HepG2 (cell line): ENCODE results near the gene SSBP1. TPM values are rescaled to one million over a fixed set of nuclear protein-coding genes. Genes with fewer than 3 reads are reported as not detected.

Source experiments
- AHR ChIP-seq: IDR thresholded peaks from 2 replicates; pipeline ENCODE4 v1.6.1; 2018; ENCODE audit warnings: missing genetic modification reagents, missing compliant biosample characterization
- ARNTL ChIP-seq: sonication (generic); formaldehyde crosslinking; IDR thresholded peaks from 2 replicates; pipeline ENCODE4 v1.4.0; 2020; ENCODE audit warnings: mild to moderate bottlenecking, missing genetic modification reagents
- CEBPG ChIP-seq: IDR thresholded peaks from 2 replicates; pipeline ENCODE4 v1.6.1; 2016
- ELF1 ChIP-seq: sonication (generic); formaldehyde crosslinking; IDR thresholded peaks from 2 replicates; pipeline ENCODE4 v1.4.0; 2020; ENCODE audit warnings: missing genetic modification reagents
- FOXK1 ChIP-seq: sonication (generic); formaldehyde crosslinking; IDR thresholded peaks from 2 replicates; pipeline ENCODE4 v1.4.0; 2020; ENCODE audit warnings: low read depth, missing genetic modification reagents, borderline replicate concordance
- FOXK2 ChIP-seq: fragments of 450-650 bp; IDR thresholded peaks from 2 replicates; pipeline ENCODE4 v1.6.1; 2016
- IKZF1 ChIP-seq: fragments of 450-650 bp; IDR thresholded peaks from 2 replicates; pipeline ENCODE4 v1.7.1; 2016
- ISL2 ChIP-seq: sonication (generic); formaldehyde crosslinking; IDR thresholded peaks from 2 replicates; pipeline ENCODE4 v1.5.0; 2020; ENCODE audit warnings: missing genetic modification reagents
- KAT7 ChIP-seq: IDR thresholded peaks from 2 replicates; pipeline ENCODE4 v1.6.1; 2018; ENCODE audit warnings: borderline replicate concordance, missing compliant biosample characterization
- KLF6 ChIP-seq: IDR thresholded peaks from 2 replicates; pipeline ENCODE4 v1.8.0; 2016; ENCODE audit warnings: missing biosample characterization, missing genetic modification reagents
- KLF9 ChIP-seq: IDR thresholded peaks from 2 replicates; pipeline ENCODE4 v1.6.1; 2016; ENCODE audit warnings: low read depth
- PLRG1 ChIP-seq: fragments of 450-650 bp; conservative IDR thresholded peaks from 2 replicates; pipeline ENCODE4 v1.6.1; 2016
- PTBP1 ChIP-seq: fragments of 200-400 bp; formaldehyde crosslinking; IDR thresholded peaks from 2 replicates; pipeline ENCODE4 v1.6.1; 2018; ENCODE audit warnings: low read length, low read depth; ENCODE audit not compliant: poor library complexity, severe bottlenecking
- RBM22 ChIP-seq: fragments of 200-400 bp; formaldehyde crosslinking; optimal IDR thresholded peaks from 2 replicates; pipeline ENCODE3; 2017; ENCODE audit warnings: mild to moderate bottlenecking, low read length, moderate library complexity
- RFXANK ChIP-seq: IDR thresholded peaks from 2 replicates; pipeline ENCODE4 v1.6.1; 2016
- SNAI1 ChIP-seq: sonication (generic); formaldehyde crosslinking; IDR thresholded peaks from 2 replicates; pipeline ENCODE4 v1.5.0; 2020; ENCODE audit warnings: mild to moderate bottlenecking, missing genetic modification reagents, borderline replicate concordance
- ZFY ChIP-seq: sonication (generic); formaldehyde crosslinking; IDR thresholded peaks from 2 replicates; pipeline ENCODE4 v1.4.0; 2020; ENCODE audit warnings: missing genetic modification reagents
- ZNF143 ChIP-seq: sonication (generic); formaldehyde crosslinking; IDR thresholded peaks from 2 replicates; pipeline ENCODE4 v1.4.0; 2020; ENCODE audit warnings: missing genetic modification reagents
- ZNF160 ChIP-seq: sonication (generic); formaldehyde crosslinking; IDR thresholded peaks from 2 replicates; pipeline ENCODE4 v1.8.0; 2022; ENCODE audit warnings: mild to moderate bottlenecking, inconsistent platforms, missing genetic modification reagents
- ZNF296 ChIP-seq: sonication (generic); formaldehyde crosslinking; conservative IDR thresholded peaks from 2 replicates; pipeline ENCODE4 v1.5.0; 2020; ENCODE audit warnings: mild to moderate bottlenecking, missing genetic modification reagents
- ZNF343 ChIP-seq: sonication (generic); formaldehyde crosslinking; IDR thresholded peaks from 2 replicates; pipeline ENCODE4 v1.4.0; 2020; ENCODE audit warnings: mild to moderate bottlenecking, missing genetic modification reagents
- ZNF44 ChIP-seq: sonication (generic); formaldehyde crosslinking; IDR thresholded peaks from 2 replicates; pipeline ENCODE4 v1.5.1; 2020; ENCODE audit warnings: mild to moderate bottlenecking, missing genetic modification reagents
- ZNF552 ChIP-seq: sonication (generic); formaldehyde crosslinking; IDR thresholded peaks from 2 replicates; pipeline ENCODE4 v1.9.0; 2022; ENCODE audit warnings: missing genetic modification reagents, mild to moderate bottlenecking, borderline replicate concordance
- ZNF792 ChIP-seq: IDR thresholded peaks from 2 replicates; pipeline ENCODE4 v1.6.1; 2016
- ZNF83 ChIP-seq: sonication (generic); formaldehyde crosslinking; IDR thresholded peaks from 2 replicates; pipeline ENCODE4 v1.4.0; 2020; ENCODE audit warnings: missing genetic modification reagents, mild to moderate bottlenecking, borderline replicate concordance
- ZSCAN9 ChIP-seq: IDR thresholded peaks from 2 replicates; pipeline ENCODE4 v1.6.1; 2016; ENCODE audit warnings: borderline replicate concordance
- polyA plus RNA-seq, 8 experiments: library from polyadenylated mRNA; depleted of rRNA in 3 of 8; stranded (reverse) in 7 of 8; unstranded in 1 of 8; fragments of >200 nt; fragmentation: Illumina TruSeq in 4 of 8; extraction: Trizol in 4 of 8; gene quantifications; 2 replicates each; pipeline versions ENCODE4 v1.2.1 to v1.2.3, GENCODE V29; 2011 to 2016; ENCODE audit warnings: low read depth in 4 of 8, missing spikeins in 1 of 8, mixed read lengths in 1 of 8; ENCODE audit not compliant: insufficient read depth in 1 of 8
- total RNA-seq, 5 experiments: library from RNA; depleted of rRNA; stranded (reverse); fragments of >200 nt; fragmentation: Illumina TruSeq; extraction: Trizol; gene quantifications; 2 replicates each; pipeline ENCODE4 v1.2.3, GENCODE V29; 2016; ENCODE audit warnings: low read depth in 1 of 5
- TF ChIP-seq, protein P1 (sequence below): sonication (generic); formaldehyde crosslinking; IDR thresholded peaks from 2 replicates; pipeline ENCODE4 v1.4.0; 2020; ENCODE audit warnings: missing genetic modification reagents, borderline replicate concordance
- TF ChIP-seq, protein P2 (sequence below): sonication (generic); formaldehyde crosslinking; IDR thresholded peaks from 2 replicates; pipeline ENCODE4 v1.5.0; 2020; ENCODE audit warnings: missing genetic modification reagents, mild to moderate bottlenecking, borderline replicate concordance
- TF ChIP-seq, protein P3 (sequence below): sonication (generic); formaldehyde crosslinking; conservative IDR thresholded peaks from 2 replicates; pipeline ENCODE4 v1.4.0; 2020; ENCODE audit warnings: missing genetic modification reagents
- TF ChIP-seq, protein P4 (sequence below): sonication (generic); formaldehyde crosslinking; IDR thresholded peaks from 2 replicates; pipeline ENCODE4 v1.4.0; 2020; ENCODE audit warnings: missing genetic modification reagents, low read depth, mild to moderate bottlenecking, borderline replicate concordance
- TF ChIP-seq, protein P5 (sequence below): sonication (generic); formaldehyde crosslinking; IDR thresholded peaks from 2 replicates; pipeline ENCODE4 v1.4.0; 2020; ENCODE audit warnings: mild to moderate bottlenecking, low read depth, missing genetic modification reagents

The SSBP1 gene
- total and polyA plus RNA-seq, 2 of the 13 experiments (the other 11 are each of a cell fraction or from before 2014, with no cell fraction given) = 64.4 to 254 TPM

DNA sequence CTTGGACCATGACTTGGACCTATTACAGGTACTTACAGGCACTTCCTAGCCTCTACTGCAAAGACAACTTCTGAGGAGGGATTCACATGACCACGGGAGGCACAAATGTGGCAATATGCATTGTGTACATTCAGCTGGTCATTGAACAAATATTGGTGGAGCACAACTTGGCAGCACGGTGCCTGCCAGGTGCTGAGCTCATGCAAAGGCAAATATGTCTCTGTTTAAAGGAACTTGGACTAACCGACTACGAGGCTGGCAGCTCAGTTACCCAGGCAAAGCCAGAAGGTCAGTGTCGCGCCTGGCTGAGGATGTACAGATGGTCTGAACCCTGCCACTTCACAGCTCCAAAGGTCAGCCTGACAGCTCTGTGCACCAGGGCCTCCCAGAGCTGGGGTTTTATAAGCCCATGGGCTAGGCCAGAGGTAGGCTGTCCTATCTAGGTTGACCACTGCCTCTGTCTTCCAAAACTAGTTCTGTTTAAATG is 42.3 kb upstream of the SSBP1 start (continued):
- TF ChIP-seq ARNTL (0 out of 2 replicates have a peak, but pooled peaks have one; percentile 22), ZNF296 (CRISPR knock-in tag) (no peak), ZSCAN9 (CRISPR knock-in tag) (no peak), RFXANK (CRISPR knock-in tag) (no peak), PTBP1 (no peak), AHR (CRISPR knock-in tag) (0 out of 2 replicates have a peak, but pooled peaks have one; percentile 43), CEBPG (CRISPR knock-in tag) (peak; percentile 75), ZFY (CRISPR knock-in tag) (no peak; the same call in 1 of the 2 replicates), KLF6 (CRISPR knock-in tag) (peak; percentile 37; the same call in 1 of the 2 replicates), ZNF44 (CRISPR knock-in tag) (no peak; the same call in 1 of the 2 replicates), ZNF792 (CRISPR knock-in tag) (0 out of 2 replicates have a peak, but pooled peaks have one; percentile 42), ZNF83 (CRISPR knock-in tag) (no peak), RBM22 (no peak), ZNF160 (peak; percentile 70; the same call in 1 of the 2 replicates), FOXK1 (CRISPR knock-in tag) (peak; percentile 70; the same call in 1 of the 2 replicates), SNAI1 (CRISPR knock-in tag) (peak; percentile 55; the same call in 1 of the 2 replicates), ZNF552 (CRISPR knock-in tag) (no peak), ELF1 (CRISPR knock-in tag) (peak; percentile 36; the same call in 1 of the 2 replicates), KAT7 (no peak), PLRG1 (no peak), ISL2 (CRISPR knock-in tag) (no peak), ZNF343 (CRISPR knock-in tag) (0 out of 2 replicates have a peak, but pooled peaks have one; percentile 33), KLF9 (CRISPR knock-in tag) (no peak), IKZF1 (no peak), ZNF143 (CRISPR knock-in tag) (no peak), FOXK2 (no peak)
- TF ChIP-seq, protein P1, sequence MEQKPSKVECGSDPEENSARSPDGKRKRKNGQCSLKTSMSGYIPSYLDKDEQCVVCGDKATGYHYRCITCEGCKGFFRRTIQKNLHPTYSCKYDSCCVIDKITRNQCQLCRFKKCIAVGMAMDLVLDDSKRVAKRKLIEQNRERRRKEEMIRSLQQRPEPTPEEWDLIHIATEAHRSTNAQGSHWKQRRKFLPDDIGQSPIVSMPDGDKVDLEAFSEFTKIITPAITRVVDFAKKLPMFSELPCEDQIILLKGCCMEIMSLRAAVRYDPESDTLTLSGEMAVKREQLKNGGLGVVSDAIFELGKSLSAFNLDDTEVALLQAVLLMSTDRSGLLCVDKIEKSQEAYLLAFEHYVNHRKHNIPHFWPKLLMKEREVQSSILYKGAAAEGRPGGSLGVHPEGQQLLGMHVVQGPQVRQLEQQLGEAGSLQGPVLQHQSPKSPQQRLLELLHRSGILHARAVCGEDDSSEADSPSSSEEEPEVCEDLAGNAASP (CRISPR knock-in tag) = no peak
- TF ChIP-seq, protein P2, sequence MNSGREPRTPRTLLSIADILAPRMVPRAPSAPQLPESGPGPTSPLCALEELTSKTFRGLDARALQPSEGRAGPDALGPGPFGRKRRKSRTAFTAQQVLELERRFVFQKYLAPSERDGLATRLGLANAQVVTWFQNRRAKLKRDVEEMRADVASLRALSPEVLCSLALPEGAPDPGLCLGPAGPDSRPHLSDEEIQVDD (CRISPR knock-in tag) = no peak
- TF ChIP-seq, protein P3, sequence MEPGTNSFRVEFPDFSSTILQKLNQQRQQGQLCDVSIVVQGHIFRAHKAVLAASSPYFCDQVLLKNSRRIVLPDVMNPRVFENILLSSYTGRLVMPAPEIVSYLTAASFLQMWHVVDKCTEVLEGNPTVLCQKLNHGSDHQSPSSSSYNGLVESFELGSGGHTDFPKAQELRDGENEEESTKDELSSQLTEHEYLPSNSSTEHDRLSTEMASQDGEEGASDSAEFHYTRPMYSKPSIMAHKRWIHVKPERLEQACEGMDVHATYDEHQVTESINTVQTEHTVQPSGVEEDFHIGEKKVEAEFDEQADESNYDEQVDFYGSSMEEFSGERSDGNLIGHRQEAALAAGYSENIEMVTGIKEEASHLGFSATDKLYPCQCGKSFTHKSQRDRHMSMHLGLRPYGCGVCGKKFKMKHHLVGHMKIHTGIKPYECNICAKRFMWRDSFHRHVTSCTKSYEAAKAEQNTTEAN = no peak
- TF ChIP-seq, protein P4, sequence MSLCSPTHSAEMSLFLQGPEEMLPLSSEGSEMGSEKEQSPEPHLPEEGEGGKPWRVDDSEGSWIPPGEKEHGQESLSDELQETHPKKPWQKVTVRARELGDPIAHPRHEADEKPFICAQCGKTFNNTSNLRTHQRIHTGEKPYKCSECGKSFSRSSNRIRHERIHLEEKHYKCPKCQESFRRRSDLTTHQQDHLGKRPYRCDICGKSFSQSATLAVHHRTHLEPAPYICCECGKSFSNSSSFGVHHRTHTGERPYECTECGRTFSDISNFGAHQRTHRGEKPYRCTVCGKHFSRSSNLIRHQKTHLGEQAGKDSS = 0 out of 2 replicates have a peak, but pooled peaks have one; percentile 19
- TF ChIP-seq, protein P5, sequence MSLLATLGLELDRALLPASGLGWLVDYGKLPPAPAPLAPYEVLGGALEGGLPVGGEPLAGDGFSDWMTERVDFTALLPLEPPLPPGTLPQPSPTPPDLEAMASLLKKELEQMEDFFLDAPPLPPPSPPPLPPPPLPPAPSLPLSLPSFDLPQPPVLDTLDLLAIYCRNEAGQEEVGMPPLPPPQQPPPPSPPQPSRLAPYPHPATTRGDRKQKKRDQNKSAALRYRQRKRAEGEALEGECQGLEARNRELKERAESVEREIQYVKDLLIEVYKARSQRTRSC (CRISPR knock-in tag) = no peak
